Stimulated activated CD4-positive, alpha-beta T cell treated with anti-CD3 and anti-CD28 coated beads, TNF-alpha, amount 100 ng/mL, for 24 hours (primary cell): ENCODE measurements around the gene CCDC136.
A peak's percentile ranks its signal among the peaks of the same experiment; 100 is the strongest.

ENCODE experiments used
- DNase-seq, 3 experiments: peaks; one replicate each; pipeline ENCODE4 v3.0.0-alpha.2; 2020; ENCODE audit warnings: low read depth in 3 of 3

Gene CCDC136

GRCh38 chr7:128862571-128863432 is 71.0 kb downstream of the CCDC136 start, which contains the start of gene ATP6V1F:
Gene ATP6V1F, plus strand, starts transcription at chr7:128862856. Its CDS starts 49 bp downstream, at chr7:128862905.
- peak; percentile 98 to 99 (median 99) for DNase-seq

- peak in 1 of 3 experiments; percentile 47 for DNase-seq
Observed at GRCh38 chr7:128863433-128863989, 71.7 kb downstream of the CCDC136 start.

GRCh38 chr7:128865303-128865702 is 73.5 kb downstream of the CCDC136 start:
- no peak for DNase-seq

GRCh38 chr7:128865996-128866877 is 74.5 kb downstream of the CCDC136 start:
- DNase-seq, result no peak

- no peak for DNase-seq
Observed at GRCh38 chr7:128867241-128867640, 75.5 kb downstream of the CCDC136 start.

- no peak for DNase-seq
Observed at GRCh38 chr7:128867842-128868623, 76.3 kb downstream of the CCDC136 start.

- DNase-seq, result no peak
Observed at GRCh38 chr7:128868624-128869137, 76.9 kb downstream of the CCDC136 start.

GRCh38 chr7:128869138-128869943 is 77.6 kb downstream of the CCDC136 start:
- DNase-seq, result peak in 1 of 3 experiments; percentile 42

- DNase-seq, result peak in 1 of 3 experiments; percentile 24
Observed at GRCh38 chr7:128869944-128870285, 78.1 kb downstream of the CCDC136 start.

GRCh38 chr7:128871050-128871449 is 79.3 kb downstream of the CCDC136 start:
- no peak for DNase-seq
